CD4-positive, alpha-beta T cell treated with Interleukin-10 for 1 hour (primary cell): ENCODE data around the gene DNAAF9.

Experiments used
- DNase-seq: peaks from one replicate; pipeline ENCODE4 v3.0.0-alpha.2; 2020

The DNAAF9 gene

GRCh38 chr20:3409417-3409816, 1.9 kb upstream of the DNAAF9 start:
- no peak for DNase-seq

- DNase-seq: peak; percentile 74
These were observed 535 bp upstream of the DNAAF9 start for GRCh38 chr20:3407771-3408637.

GRCh38 chr20:3406481-3407039, 909 bp downstream of the DNAAF9 start:
- peak; percentile 9 for DNase-seq

GRCh38 chr20:3405696-3406358, 1.6 kb downstream of the DNAAF9 start:
- DNase-seq: no peak

GRCh38 chr20:3405139-3405538, 2.3 kb downstream of the DNAAF9 start:
- no peak for DNase-seq

- no peak for DNase-seq
These were observed 3.1 kb downstream of the DNAAF9 start for GRCh38 chr20:3404402-3404801.

GRCh38 chr20:3403741-3404140, 3.7 kb downstream of the DNAAF9 start:
- no peak for DNase-seq

- DNase-seq: no peak
These were observed 5.0 kb downstream of the DNAAF9 start for GRCh38 chr20:3402453-3402852.

- DNase-seq: no peak
These were observed 7.0 kb downstream of the DNAAF9 start for GRCh38 chr20:3400260-3401155.

GRCh38 chr20:3398681-3399252, 8.7 kb downstream of the DNAAF9 start:
- DNase-seq: no peak

GRCh38 chr20:3396492-3396891, 11.0 kb downstream of the DNAAF9 start:
- DNase-seq: no peak

GRCh38 chr20:3392756-3393155, 14.7 kb downstream of the DNAAF9 start:
- DNase-seq: no peak

GRCh38 chr20:3390759-3391425, 16.6 kb downstream of the DNAAF9 start:
- no peak for DNase-seq

- DNase-seq: no peak
These were observed 23.5 kb downstream of the DNAAF9 start for GRCh38 chr20:3383878-3384495.

GRCh38 chr20:3382836-3383235, 24.6 kb downstream of the DNAAF9 start:
- DNase-seq: no peak

GRCh38 chr20:3380228-3381070, 27.0 kb downstream of the DNAAF9 start:
- no peak for DNase-seq

- DNase-seq: no peak
These were observed 29.3 kb downstream of the DNAAF9 start for GRCh38 chr20:3378138-3378537.

- no peak for DNase-seq
These were observed 29.8 kb downstream of the DNAAF9 start for GRCh38 chr20:3377644-3378043.

- no peak for DNase-seq
These were observed 33.2 kb downstream of the DNAAF9 start for GRCh38 chr20:3374296-3374695.

GRCh38 chr20:3371754-3372153, 35.7 kb downstream of the DNAAF9 start:
- no peak for DNase-seq

GRCh38 chr20:3367089-3367488, 40.4 kb downstream of the DNAAF9 start:
- DNase-seq: no peak
